GM20000 (cell line): ENCODE measurements around the gene PPME1.
"Not testable (repeated sequence)": the region's sequence is repeated elsewhere in the genome, so short reads cannot be mapped to it uniquely, and the experiment has no call there.

Experiments
- DNase-seq: peaks from one replicate; pipeline ENCODE4 v3.0.0; 2012; ENCODE audit warnings: low spot score
- CTCF ChIP-seq: IDR thresholded peaks from 2 replicates; pipeline ENCODE4 v1.5.1; 2012; ENCODE audit warnings: mild to moderate bottlenecking, control low read depth; ENCODE audit errors: extremely low read depth, missing control alignments

Gene PPME1

GRCh38 chr11:74170694-74171629 is at the start of gene PPME1, which contains the start of gene C2CD3:
TSS of gene PPME1 (plus strand) at chr11:74171289. CDS start at chr11:74171422, 133 bp downstream.
TSS of gene C2CD3 (minus strand) at chr11:74171002. CDS start at chr11:74170792, 210 bp downstream.
- DNase-seq: peak; percentile 90
- no peak for TF ChIP-seq CTCF

GRCh38 chr11:74121804-74122203 is 49.3 kb upstream of the PPME1 start:
- DNase-seq: no peak
- TF ChIP-seq CTCF: no peak

GRCh38 chr11:74123008-74123448 is 48.1 kb upstream of the PPME1 start:
- TF ChIP-seq CTCF: no peak
- DNase-seq: no peak

GRCh38 chr11:74129121-74129520 is 42.0 kb upstream of the PPME1 start:
- not testable (repeated sequence) for DNase-seq

- DNase-seq: no peak
Observed at GRCh38 chr11:74132833-74133232, 38.3 kb upstream of the PPME1 start.

GRCh38 chr11:74133436-74133835 is 37.7 kb upstream of the PPME1 start:
- TF ChIP-seq CTCF: no peak
- DNase-seq: no peak

More at GRCh38 chr11:74132833-74133232, 38.3 kb upstream of the PPME1 start:
- TF ChIP-seq CTCF: no peak

- no peak for DNase-seq
- no peak for TF ChIP-seq CTCF
Observed at GRCh38 chr11:74134661-74135060, 36.4 kb upstream of the PPME1 start.
